Stomach smooth muscle (tissue), 2 donors: ENCODE data around the gene SYNJ1.
"Not testable (repeated sequence)": the region's sequence is repeated elsewhere in the genome, so short reads cannot be mapped to it uniquely, and the experiment has no call there.

Experiments
- H3K27ac ChIP-seq: one replicate; pipeline ENCODE4 v1.7.0; 2013; ENCODE audit warnings: mild to moderate bottlenecking, low read length, inconsistent platforms
- H3K27me3 ChIP-seq, 2 donors: one replicate each; pipeline ENCODE4 v1.7.0; 2013; ENCODE audit warnings: low read length in 2 of 2; ENCODE audit not compliant: insufficient read depth in 2 of 2, control insufficient read depth in 1 of 2
- H3K36me3 ChIP-seq, 2 donors: one replicate each; pipeline ENCODE4 v1.7.0; 2013; ENCODE audit warnings: low read length in 2 of 2; ENCODE audit not compliant: control insufficient read depth in 2 of 2, insufficient read depth in 2 of 2
- H3K4me1 ChIP-seq: one replicate; pipeline ENCODE4 v1.7.0; 2013; ENCODE audit warnings: low read length; ENCODE audit not compliant: control insufficient read depth, insufficient read depth
- H3K4me3 ChIP-seq, 2 donors: one replicate each; pipeline ENCODE4 v1.7.0; 2013; ENCODE audit warnings: low read length in 2 of 2
- H3K9ac ChIP-seq, 2 donors: one replicate each; pipeline ENCODE4 v1.7.0; 2013; ENCODE audit warnings: low read length in 2 of 2, mild to moderate bottlenecking in 1 of 2
- H3K9me3 ChIP-seq, 2 donors: one replicate each; pipeline ENCODE4 v1.7.0; 2013; ENCODE audit warnings: low read length in 2 of 2; ENCODE audit not compliant: control insufficient read depth in 2 of 2
- donor health status: healthy.
- donor health status: Pancreatic carcinoma.

Gene SYNJ1

DNA sequence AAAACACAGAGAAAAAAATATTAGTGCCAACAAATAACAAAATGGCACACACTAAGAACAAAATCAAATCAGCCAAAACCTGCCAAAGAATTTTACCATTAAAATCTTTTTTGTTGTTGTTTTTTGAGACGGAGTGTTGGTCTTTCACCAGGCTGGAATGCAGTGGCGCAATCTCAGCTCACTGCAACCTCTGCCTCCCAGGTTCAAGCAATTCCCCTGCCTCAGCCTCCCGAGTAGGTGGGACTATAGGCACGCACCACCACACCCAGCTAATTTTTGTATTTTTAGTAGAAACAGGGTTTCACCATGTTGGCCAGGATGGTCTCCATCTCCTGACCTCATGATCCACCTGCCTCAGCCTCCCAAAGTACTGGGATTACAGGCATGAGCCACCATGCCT, 8.3 kb upstream of the SYNJ1 start:
- H3K27ac ChIP-seq, H3K4me1 ChIP-seq, H3K27me3 ChIP-seq, H3K4me3 ChIP-seq, H3K9me3 ChIP-seq, H3K9ac ChIP-seq: not testable (repeated sequence)
- H3K36me3 ChIP-seq, result peaks cover 7 to 14% of the 10 kb centered on the region in 2 donors

DNA sequence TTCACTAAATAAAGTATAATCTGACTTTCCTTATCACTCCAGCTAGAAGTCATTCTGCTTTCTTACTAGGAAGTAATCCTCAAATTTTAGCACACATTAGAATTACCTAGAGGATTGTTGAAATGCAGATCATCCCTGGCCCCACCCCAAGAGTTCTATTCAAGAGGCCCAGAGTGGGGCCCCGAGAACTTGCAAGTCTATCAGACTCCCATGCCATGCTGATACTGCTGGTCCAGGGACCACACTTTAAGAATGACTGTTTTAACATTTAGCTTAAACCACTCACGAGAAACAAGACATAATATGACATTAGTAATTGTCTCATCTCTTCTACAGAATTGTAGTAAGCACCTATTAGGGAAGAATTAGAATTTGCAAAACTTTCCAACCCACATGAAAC, 7.7 kb upstream of the SYNJ1 start:
- Histone ChIP-seq H3K27me3 (no peaks in the 10 kb centered on the region), H3K27ac (no peak overlapping the region), H3K9me3 (no peaks in the 10 kb centered on the region), H3K36me3 (peaks cover 4 to 14% of the 10 kb centered on the region in 2 donors), H3K4me3 (no peak overlapping the region), H3K9ac (no peak overlapping the region), H3K4me1 (no peaks in the 10 kb centered on the region)

DNA sequence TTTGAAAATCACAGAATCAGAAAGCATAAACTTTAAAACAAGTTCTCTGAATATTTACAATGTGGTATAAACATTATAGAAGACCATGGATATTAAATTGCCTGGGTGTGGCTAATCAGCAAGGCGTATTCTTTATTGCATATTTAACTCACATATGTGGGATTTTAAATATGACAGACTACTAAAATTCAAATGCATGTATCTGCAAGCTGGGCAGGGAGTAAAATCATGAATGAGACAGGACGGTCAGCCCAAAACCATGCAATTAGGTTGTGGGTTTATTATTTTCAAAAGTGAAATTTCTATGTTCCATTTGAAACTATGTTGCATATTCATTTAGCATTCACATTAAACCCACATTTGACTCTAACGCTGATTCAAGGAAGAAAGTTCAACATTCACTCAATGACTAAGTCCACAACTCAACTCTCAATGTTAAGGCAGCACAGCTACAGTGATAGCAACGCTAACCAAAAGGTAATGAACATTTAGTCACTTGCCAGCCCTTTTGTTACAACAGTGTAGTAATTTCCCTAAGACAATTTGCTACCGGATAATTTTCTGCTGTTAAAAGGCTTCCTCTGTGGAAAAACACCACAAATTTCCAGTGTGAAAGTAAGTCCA, 6.3 kb upstream of the SYNJ1 start:
- Histone ChIP-seq H3K36me3 (peaks cover 4 to 12% of the 10 kb centered on the region in 2 donors), H3K27ac (no peak overlapping the region), H3K4me1 (no peaks in the 10 kb centered on the region), H3K27me3 (no peaks in the 10 kb centered on the region), H3K9me3 (no peaks in the 10 kb centered on the region), H3K4me3 (no peak overlapping the region), H3K9ac (no peak overlapping the region)

DNA sequence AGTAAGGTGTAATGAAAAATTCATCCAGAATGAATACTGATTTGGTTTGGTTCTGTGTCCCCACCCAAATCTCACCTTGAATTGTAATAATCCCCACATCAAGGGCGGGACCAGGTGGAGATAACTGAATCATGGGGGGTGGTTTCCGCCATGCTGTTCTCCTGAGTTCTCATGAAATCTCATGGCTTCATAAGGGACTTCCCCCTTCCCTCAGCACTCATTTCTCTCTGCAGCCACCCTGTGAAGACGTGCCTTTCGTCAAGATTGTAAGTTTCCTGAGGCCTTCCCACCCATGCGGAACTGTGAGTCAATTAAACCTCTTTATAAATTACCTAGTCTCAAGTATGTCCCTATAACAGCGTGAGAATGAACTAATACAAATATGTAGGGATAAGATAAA, 5.5 kb upstream of the SYNJ1 start:
- H3K27me3 ChIP-seq, result no peaks in the 10 kb centered on the region
- peaks cover 4% of the 10 kb centered on the region for H3K4me1 ChIP-seq
- H3K9ac ChIP-seq, result no peak overlapping the region
- peaks cover 0 to 9% of the 10 kb centered on the region in 2 donors for H3K36me3 ChIP-seq
- no peak overlapping the region for H3K4me3 ChIP-seq
- no peaks in the 10 kb centered on the region for H3K9me3 ChIP-seq
- no peak overlapping the region for H3K27ac ChIP-seq

DNA sequence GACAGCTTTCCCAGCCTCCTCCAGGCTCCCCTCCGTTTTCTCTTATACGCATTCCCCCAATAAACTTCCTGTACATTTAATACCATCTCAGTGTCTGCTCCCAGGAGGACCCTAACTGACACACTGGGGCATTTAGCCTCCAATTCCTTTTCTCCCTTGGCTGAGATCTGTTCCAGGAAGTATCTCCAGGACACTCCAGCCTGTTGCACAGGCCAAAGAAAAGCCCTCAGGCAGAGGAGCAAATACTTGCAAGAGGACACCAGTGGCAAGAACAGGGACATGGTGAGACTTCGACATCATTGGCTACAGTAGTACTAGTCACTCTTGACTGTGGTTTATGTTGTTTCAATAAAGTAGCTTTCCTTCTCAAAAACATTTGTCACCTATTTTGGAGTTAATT, 4.7 kb upstream of the SYNJ1 start:
- Histone ChIP-seq H3K36me3 (peaks cover 0 to 9% of the 10 kb centered on the region in 2 donors), H3K9me3 (no peaks in the 10 kb centered on the region), H3K27me3 (no peaks in the 10 kb centered on the region), H3K9ac (no peak overlapping the region), H3K27ac (no peak overlapping the region), H3K4me1 (peaks cover 6% of the 10 kb centered on the region), H3K4me3 (no peak overlapping the region)

DNA sequence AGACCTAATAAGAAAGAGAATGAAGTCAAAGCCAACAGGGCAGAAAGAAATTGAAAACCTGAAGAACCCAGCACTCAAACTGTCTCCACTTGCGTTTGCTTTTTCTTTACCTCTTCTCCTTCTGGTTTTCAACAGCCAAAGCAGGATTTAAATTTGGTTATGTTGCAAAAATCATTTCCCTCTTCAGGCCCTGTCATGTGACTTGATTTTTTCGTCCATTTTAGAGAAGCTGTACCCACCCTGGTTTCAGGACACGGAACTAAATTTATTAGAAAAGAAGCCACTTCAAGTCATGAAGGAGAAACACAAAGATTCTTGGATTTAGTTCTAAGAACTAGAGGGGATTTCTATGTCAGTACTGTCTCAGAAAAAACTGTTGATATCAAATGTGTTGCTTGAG, 1.0 kb upstream of the SYNJ1 start:
- no peaks in the 10 kb centered on the region for H3K9me3 ChIP-seq
- peaks cover 0 to 4% of the 10 kb centered on the region in 2 donors for H3K36me3 ChIP-seq
- H3K9ac ChIP-seq, result peak overlapping the region in 1 of 2 donors; percentile 76
- peaks cover 12% of the 10 kb centered on the region for H3K4me1 ChIP-seq
- peak overlapping the region; percentile 84 for H3K27ac ChIP-seq
- no peaks in the 10 kb centered on the region for H3K27me3 ChIP-seq
- peak overlapping the region; percentile 80 to 84 for H3K4me3 ChIP-seq

DNA sequence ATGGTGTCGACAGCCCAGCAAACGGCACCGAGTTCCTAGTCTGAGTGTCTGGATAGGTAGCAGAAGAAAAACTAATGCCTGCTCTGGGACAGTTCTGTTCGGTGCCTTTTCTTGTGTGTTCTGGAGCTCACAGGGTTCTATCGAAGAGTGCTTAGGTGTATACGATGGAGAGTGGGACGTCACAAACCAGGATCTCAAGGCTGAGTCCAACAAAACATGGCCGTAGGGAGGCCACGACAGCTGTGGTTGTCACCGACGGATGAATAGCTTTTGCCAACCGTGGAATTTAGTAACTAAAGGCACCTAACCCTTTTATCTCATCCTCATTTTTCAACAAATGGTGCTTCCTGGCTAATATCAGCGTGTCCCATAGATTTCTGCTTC, 635 bp upstream of the SYNJ1 start:
- peak overlapping the region; percentile 84 for H3K27ac ChIP-seq
- no peaks in the 10 kb centered on the region for H3K9me3 ChIP-seq
- H3K9ac ChIP-seq, result peak overlapping the region; percentile 70 to 76
- no peaks in the 10 kb centered on the region for H3K27me3 ChIP-seq
- peaks cover 12% of the 10 kb centered on the region for H3K4me1 ChIP-seq
- peaks cover 0 to 3% of the 10 kb centered on the region in 2 donors for H3K36me3 ChIP-seq
- H3K4me3 ChIP-seq, result peak overlapping the region; percentile 80 to 84

DNA sequence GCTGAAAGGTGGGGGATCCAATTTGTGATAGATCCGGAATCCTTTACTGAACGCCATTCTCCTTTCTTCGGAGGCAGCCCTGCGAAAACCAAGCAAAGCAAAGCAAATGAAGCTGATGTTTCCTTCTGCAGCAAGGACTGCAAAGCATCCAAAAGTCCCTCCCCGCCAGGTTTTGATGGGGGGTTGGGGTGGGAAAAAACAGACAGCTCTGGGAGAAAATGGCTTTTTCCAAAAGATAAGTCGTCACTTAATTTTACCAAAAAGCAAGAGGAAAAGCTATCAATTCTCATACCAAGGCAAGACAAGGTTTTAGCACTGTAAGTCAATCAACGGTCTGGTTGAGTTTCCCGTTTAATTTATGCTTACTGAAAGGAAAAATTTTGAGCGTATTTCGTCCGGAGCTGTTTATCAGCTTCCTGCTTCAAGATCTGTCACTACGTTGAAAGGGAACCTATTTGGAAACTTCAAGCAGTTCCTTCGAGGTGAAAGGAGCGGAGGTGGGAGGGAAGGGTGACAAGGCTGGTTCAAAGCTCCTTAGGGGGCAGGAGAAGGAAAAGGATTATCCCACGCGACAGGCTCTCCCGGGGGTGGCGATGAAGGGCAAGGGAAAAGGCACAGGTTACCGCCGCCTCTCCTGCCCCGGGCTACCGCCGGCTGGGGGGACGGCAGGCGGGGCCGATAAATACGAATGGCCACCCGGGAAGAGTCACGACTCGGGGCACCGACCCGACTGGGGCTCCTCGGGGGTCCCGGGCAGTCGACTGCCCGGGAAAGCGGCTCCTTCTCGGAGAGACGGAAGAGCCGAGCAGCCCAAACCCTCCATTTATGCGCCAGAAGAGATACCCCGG, 750 bp downstream of the SYNJ1 start:
- Histone ChIP-seq H3K36me3 (peaks cover 0 to 3% of the 10 kb centered on the region in 2 donors), H3K27me3 (no peaks in the 10 kb centered on the region), H3K27ac (peak overlapping the region; percentile 84)

DNA sequence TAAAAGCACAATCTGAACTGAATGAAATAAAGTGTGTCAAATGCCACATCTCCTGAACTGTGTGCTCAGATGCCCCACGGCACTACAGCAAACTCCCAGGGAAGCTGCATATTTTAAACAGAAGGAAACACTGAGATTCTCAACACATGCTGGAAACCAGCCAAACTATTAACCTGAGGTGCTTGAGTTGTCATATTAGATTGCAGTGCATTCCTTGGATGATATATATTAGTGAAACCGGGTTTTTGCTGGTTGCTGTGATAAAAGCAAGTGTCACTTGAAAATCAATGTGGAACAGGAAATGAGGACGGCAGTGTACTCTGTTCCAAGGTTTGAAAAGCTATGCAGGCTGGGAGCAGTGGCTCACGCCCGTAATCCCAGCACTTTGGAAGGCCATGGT, 8.7 kb downstream of the SYNJ1 start:
- no peaks in the 10 kb centered on the region for H3K27me3 ChIP-seq
- H3K9me3 ChIP-seq, result no peaks in the 10 kb centered on the region
- no peak overlapping the region for H3K9ac ChIP-seq
- H3K4me1 ChIP-seq, result no peaks in the 10 kb centered on the region
- H3K4me3 ChIP-seq, result no peak overlapping the region
- H3K36me3 ChIP-seq, result peaks cover 0 to 6% of the 10 kb centered on the region in 2 donors
- no peak overlapping the region for H3K27ac ChIP-seq

More for the DNA sequence above, 750 bp downstream of the SYNJ1 start:
- Histone ChIP-seq H3K9ac (peak overlapping the region; percentile 60 to 80), H3K9me3 (no peaks in the 10 kb centered on the region), H3K4me3 (peak overlapping the region; percentile 84 to 90), H3K4me1 (peaks cover 12% of the 10 kb centered on the region)

DNA sequence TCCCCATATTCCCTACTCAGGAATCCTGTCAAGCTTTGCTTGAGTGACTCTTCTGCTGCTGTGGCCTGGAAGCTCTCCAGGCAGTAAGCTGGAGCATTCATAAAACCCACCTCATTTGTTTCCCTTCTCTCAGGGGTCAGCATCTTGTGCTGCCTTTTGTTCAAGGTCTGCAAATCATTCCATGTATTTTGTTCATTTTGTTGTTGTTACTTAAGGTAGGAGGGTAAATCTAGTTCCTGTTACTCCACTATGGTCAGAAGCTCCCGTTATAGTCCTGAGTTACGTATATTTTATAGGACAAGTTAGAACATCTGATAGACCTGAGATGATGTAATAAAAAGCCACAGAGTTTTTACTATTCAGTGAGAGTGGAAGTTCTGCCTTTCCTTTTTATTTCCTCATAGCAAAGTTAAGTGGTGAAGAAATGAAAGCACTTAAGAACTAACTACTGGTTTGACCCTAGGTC, 9.9 kb downstream of the SYNJ1 start:
- H3K9me3 ChIP-seq, result no peaks in the 10 kb centered on the region
- H3K27me3 ChIP-seq, result no peaks in the 10 kb centered on the region
- peaks cover 0 to 6% of the 10 kb centered on the region in 2 donors for H3K36me3 ChIP-seq
- H3K4me1 ChIP-seq, result no peaks in the 10 kb centered on the region
- no peak overlapping the region for H3K27ac ChIP-seq
- H3K9ac ChIP-seq, result no peak overlapping the region
- no peak overlapping the region for H3K4me3 ChIP-seq

DNA sequence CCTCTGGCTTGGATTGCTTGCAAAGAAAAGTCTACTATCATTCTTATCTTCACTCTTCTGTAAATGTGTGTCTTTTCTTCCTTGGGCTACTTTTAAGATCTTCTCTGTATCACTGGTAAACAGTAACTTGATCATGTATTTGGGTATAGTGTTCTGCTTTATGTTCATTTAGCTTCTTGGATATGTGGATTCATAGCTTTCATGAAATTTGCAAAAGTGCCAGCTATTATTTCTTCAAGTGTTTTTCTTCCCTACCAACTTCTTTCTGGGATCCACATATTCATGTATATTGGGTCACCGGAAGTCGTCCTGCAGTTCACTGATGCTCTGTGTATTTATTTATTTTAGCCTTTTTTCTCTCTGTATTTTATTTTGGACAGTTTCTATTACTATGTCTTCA, 11.3 kb downstream of the SYNJ1 start:
- H3K27ac ChIP-seq, result no peak overlapping the region
- no peaks in the 10 kb centered on the region for H3K4me1 ChIP-seq
- peaks cover 0 to 3% of the 10 kb centered on the region in 2 donors for H3K36me3 ChIP-seq
- H3K9me3 ChIP-seq, result no peaks in the 10 kb centered on the region
- H3K9ac ChIP-seq, result no peak overlapping the region
- no peaks in the 10 kb centered on the region for H3K27me3 ChIP-seq
- H3K4me3 ChIP-seq, result no peak overlapping the region
